C4-2B (cell line): ENCODE measurements around the gene TNFRSF13B.
"Not testable (repeated sequence)": the region's sequence is repeated elsewhere in the genome, so short reads cannot be mapped to it uniquely, and the experiment has no call there.

Source experiments
- CTCF ChIP-seq: fragments of 450-650 bp; conservative IDR thresholded peaks from 2 replicates; pipeline ENCODE4 v1.5.1; 2017; ENCODE audit warnings: mild to moderate bottlenecking
- ZFX ChIP-seq: fragments of 450-650 bp; IDR thresholded peaks from 2 replicates; pipeline ENCODE4 v1.6.1; 2017

- not testable (repeated sequence) for TF ChIP-seq CTCF, ZFX
Observed at GRCh38 chr17:16896235-16896634, 75.7 kb downstream of the TNFRSF13B start.
